ENCODE results near the gene SUDS3. TPM values are rescaled to one million over a fixed set of nuclear protein-coding genes. Genes with fewer than 3 reads are reported as not detected.

SUDS3 gene
- total RNA-seq, 1 donor from 2014 or later: 23.4 TPM

- no peaks in the 10 kb centered on the region for H3K9me3 Mint-ChIP-seq (ENCODE audit: low read depth)
- no peaks in the 10 kb centered on the region for H3K36me3 Mint-ChIP-seq (ENCODE audit: low read depth)
- H3K4me1 Mint-ChIP-seq (ENCODE audit: low read depth): peaks cover 65% of the 10 kb centered on the region
- no peaks in the 10 kb centered on the region for H3K27me3 Mint-ChIP-seq (ENCODE audit: low read depth)
- peak overlapping the region; percentile 69 for H3K27ac Mint-ChIP-seq (ENCODE audit: unreplicated experiment)
- no peak for DNase-seq (ENCODE audit: low spot score)
- no peak overlapping the region for H3K4me3 Mint-ChIP-seq (ENCODE audit: unreplicated experiment)
- no peak for TF ChIP-seq CTCF (IDR thresholded peaks at IDR 0.05)
Observed at GRCh38 chr12:118356809-118357256, 19.5 kb upstream of the SUDS3 start.

GRCh38 chr12:118357257-118358007, 18.9 kb upstream of the SUDS3 start:
- Mint-ChIP-seq H3K4me1 (ENCODE audit: low read depth) (peaks cover 65% of the 10 kb centered on the region), H3K9me3 (ENCODE audit: low read depth) (no peaks in the 10 kb centered on the region), H3K27ac (ENCODE audit: unreplicated experiment) (peak overlapping the region; percentile 69), H3K4me3 (ENCODE audit: unreplicated experiment) (no peak overlapping the region), H3K36me3 (ENCODE audit: low read depth) (no peaks in the 10 kb centered on the region), H3K27me3 (ENCODE audit: low read depth) (no peaks in the 10 kb centered on the region)
- no peak for DNase-seq (ENCODE audit: low spot score)
- TF ChIP-seq CTCF (IDR thresholded peaks at IDR 0.05): peak; percentile 57

- H3K9me3 Mint-ChIP-seq (ENCODE audit: low read depth): no peaks in the 10 kb centered on the region
- H3K4me3 Mint-ChIP-seq (ENCODE audit: unreplicated experiment): no peak overlapping the region
- H3K4me1 Mint-ChIP-seq (ENCODE audit: low read depth): peaks cover 65% of the 10 kb centered on the region
- no peak for DNase-seq (ENCODE audit: low spot score)
- no peaks in the 10 kb centered on the region for H3K27me3 Mint-ChIP-seq (ENCODE audit: low read depth)
- peak; percentile 15 for TF ChIP-seq CTCF (IDR thresholded peaks at IDR 0.05)
- H3K36me3 Mint-ChIP-seq (ENCODE audit: low read depth): no peaks in the 10 kb centered on the region
- H3K27ac Mint-ChIP-seq (ENCODE audit: unreplicated experiment): peak overlapping the region; percentile 69
Observed at GRCh38 chr12:118358008-118358359, 18.4 kb upstream of the SUDS3 start.

GRCh38 chr12:118358612-118359540, 17.5 kb upstream of the SUDS3 start:
- Mint-ChIP-seq H3K27ac (ENCODE audit: unreplicated experiment) (peak overlapping the region; percentile 82), H3K4me1 (ENCODE audit: low read depth) (peaks cover 63% of the 10 kb centered on the region), H3K9me3 (ENCODE audit: low read depth) (no peaks in the 10 kb centered on the region), H3K36me3 (ENCODE audit: low read depth) (no peaks in the 10 kb centered on the region), H3K4me3 (ENCODE audit: unreplicated experiment) (peak overlapping the region; percentile 58), H3K27me3 (ENCODE audit: low read depth) (no peaks in the 10 kb centered on the region)
- no peak for TF ChIP-seq CTCF (IDR thresholded peaks at IDR 0.05)
- DNase-seq (ENCODE audit: low spot score): no peak

GRCh38 chr12:118359541-118359915, 16.8 kb upstream of the SUDS3 start:
- H3K9me3 Mint-ChIP-seq (ENCODE audit: low read depth): no peaks in the 10 kb centered on the region
- H3K4me1 Mint-ChIP-seq (ENCODE audit: low read depth): peaks cover 62% of the 10 kb centered on the region
- H3K4me3 Mint-ChIP-seq (ENCODE audit: unreplicated experiment): no peak overlapping the region
- no peaks in the 10 kb centered on the region for H3K27me3 Mint-ChIP-seq (ENCODE audit: low read depth)
- DNase-seq (ENCODE audit: low spot score): no peak
- peak overlapping the region; percentile 82 for H3K27ac Mint-ChIP-seq (ENCODE audit: unreplicated experiment)
- H3K36me3 Mint-ChIP-seq (ENCODE audit: low read depth): no peaks in the 10 kb centered on the region
- no peak for TF ChIP-seq CTCF (IDR thresholded peaks at IDR 0.05)

All from chondrocyte (in vitro differentiated cells).